ENCODE results near the gene SLC12A6. TPM values are rescaled to one million over a fixed set of nuclear protein-coding genes. Genes with fewer than 3 reads are reported as not detected.

SLC12A6 gene
- polyA plus RNA-seq, 1 experiment: 21.1 TPM

DNA sequence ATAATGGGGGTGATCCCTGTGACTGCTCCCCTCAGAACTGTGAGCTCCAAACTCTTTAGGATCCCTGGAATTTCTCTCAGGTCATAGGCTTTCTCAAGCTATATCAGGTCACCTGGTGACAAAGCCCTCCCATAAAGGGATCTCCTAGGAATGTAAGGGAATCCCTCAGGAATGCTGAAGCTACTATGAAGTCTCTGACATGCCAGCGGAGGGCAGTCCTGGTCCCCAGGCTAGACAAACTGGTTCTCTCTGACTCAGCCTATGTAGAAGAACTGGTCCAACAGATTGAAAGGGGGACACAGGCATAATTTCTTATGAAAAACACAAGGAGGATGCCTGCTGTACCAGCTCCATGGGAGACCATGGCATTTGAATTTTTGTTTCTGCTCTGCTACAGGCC is 22.7 kb upstream of the SLC12A6 start:
- POLR2A ChIA-PET: no interaction called here
- TF ChIP-seq, protein P1, sequence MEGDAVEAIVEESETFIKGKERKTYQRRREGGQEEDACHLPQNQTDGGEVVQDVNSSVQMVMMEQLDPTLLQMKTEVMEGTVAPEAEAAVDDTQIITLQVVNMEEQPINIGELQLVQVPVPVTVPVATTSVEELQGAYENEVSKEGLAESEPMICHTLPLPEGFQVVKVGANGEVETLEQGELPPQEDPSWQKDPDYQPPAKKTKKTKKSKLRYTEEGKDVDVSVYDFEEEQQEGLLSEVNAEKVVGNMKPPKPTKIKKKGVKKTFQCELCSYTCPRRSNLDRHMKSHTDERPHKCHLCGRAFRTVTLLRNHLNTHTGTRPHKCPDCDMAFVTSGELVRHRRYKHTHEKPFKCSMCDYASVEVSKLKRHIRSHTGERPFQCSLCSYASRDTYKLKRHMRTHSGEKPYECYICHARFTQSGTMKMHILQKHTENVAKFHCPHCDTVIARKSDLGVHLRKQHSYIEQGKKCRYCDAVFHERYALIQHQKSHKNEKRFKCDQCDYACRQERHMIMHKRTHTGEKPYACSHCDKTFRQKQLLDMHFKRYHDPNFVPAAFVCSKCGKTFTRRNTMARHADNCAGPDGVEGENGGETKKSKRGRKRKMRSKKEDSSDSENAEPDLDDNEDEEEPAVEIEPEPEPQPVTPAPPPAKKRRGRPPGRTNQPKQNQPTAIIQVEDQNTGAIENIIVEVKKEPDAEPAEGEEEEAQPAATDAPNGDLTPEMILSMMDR (IDR thresholded peaks at IDR 0.05; ENCODE audit: insufficient read depth, low read depth, low read length): no peak
- Histone ChIP-seq H3K4me3 (ENCODE audit: low read depth, low read length) (no peak overlapping the region), H3K27me3 (ENCODE audit: control insufficient read depth, insufficient read depth, low read length) (no peaks in the 10 kb centered on the region), H3K36me3 (ENCODE audit: control insufficient read depth, insufficient read depth, low read length) (peaks cover 23% of the 10 kb centered on the region)
- CTCF ChIA-PET: interaction anchor here (1.1 to 2.5 kb wide), 5 partner anchors 8 to 250 kb away, joined by 3 to 15 read pairs (median 5); partner anchors contain the start of genes KATNBL1, NOP10 and NUTM1
- no peak for DNase-seq (ENCODE audit: low read depth)

DNA sequence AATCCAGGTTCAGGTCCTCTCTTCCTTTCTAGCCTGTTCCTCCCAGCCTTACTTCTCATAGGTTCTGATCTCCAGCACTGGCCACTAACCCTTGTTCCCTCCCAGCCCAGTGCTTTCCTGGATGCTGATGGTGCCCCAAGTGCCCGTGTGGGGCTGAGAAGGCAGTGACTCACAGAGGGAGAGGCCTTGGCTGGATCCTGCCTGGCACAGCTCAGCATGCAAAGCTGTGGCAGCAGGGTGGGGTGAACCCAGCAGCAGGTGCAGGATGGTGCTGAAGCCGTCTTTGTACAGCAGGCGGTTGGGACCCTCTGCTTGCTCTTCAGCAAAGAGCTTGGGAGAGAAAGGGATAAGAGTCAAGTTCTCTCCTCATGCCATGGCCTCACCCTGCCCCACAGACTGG is 21.8 kb upstream of the SLC12A6 start:
- no peaks in the 10 kb centered on the region for H3K27me3 ChIP-seq (ENCODE audit: control insufficient read depth, insufficient read depth, low read length)
- H3K36me3 ChIP-seq (ENCODE audit: control insufficient read depth, insufficient read depth, low read length): peaks cover 23% of the 10 kb centered on the region
- TF ChIP-seq, protein P1 (IDR thresholded peaks at IDR 0.05; ENCODE audit: insufficient read depth, low read depth, low read length): no peak
- no peak for DNase-seq (ENCODE audit: low read depth)
- ChIA-PET POLR2A (no interaction called here), CTCF (interaction anchor here (1.0 to 2.5 kb wide), 4 partner anchors 9 to 249 kb away, joined by 3 to 15 read pairs (median 4); partner anchors contain the start of genes NOP10 and NUTM1)
- no peak overlapping the region for H3K4me3 ChIP-seq (ENCODE audit: low read depth, low read length)

DNA sequence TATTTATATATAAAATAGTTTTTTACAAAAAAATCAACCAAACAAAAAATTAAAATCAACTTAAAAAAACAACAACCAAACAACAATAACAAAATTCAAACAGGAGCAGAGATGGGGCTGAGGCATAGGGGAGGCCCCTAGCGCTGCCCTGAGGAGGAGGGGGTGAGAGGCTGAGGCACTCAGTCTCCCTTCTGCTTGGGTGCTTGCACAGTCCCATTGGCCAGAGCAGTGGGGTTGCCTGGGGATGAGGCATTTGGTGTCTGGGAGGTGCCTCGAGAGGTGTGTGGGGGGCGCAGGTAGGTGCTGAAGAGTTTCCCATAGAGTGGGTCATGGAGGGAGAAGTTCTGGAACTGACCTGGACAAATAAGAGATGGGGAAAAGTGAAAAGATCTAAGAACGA is 21.4 kb upstream of the SLC12A6 start:
- Histone ChIP-seq H3K36me3 (ENCODE audit: control insufficient read depth, insufficient read depth, low read length) (peaks cover 20% of the 10 kb centered on the region), H3K27me3 (ENCODE audit: control insufficient read depth, insufficient read depth, low read length) (no peaks in the 10 kb centered on the region), H3K4me3 (ENCODE audit: low read depth, low read length) (no peak overlapping the region)
- TF ChIP-seq, protein P1 (IDR thresholded peaks at IDR 0.05; ENCODE audit: insufficient read depth, low read depth, low read length): no peak
- CTCF ChIA-PET: interaction anchor here (1.0 to 3.5 kb wide), 5 partner anchors 9 to 249 kb away, joined by 3 to 11 read pairs (median 4); partner anchors contain the start of genes LPCAT4, NOP10 and NUTM1
- POLR2A ChIA-PET: no interaction called here
- DNase-seq (ENCODE audit: low read depth): no peak

DNA sequence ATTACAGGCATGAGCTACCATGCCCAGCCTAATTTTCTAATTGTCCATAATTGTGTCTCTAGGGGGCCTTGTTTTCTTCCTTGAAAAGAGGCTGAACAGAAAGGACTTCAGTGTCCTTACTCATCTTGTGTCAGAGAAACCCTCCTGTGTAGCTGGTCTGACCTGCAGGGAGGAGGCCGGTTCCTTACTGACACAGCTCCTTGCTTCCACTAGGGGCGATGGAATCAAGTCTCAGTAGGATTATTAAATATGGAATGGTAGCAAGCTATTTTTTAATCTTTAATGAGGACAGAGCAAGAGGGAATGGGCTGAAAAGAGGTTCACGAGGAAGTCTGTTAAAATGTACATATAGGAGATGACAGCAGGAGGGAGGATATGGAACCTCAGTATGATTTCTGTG is 20.8 kb upstream of the SLC12A6 start:
- no peak for DNase-seq (ENCODE audit: low read depth)
- POLR2A ChIA-PET: no interaction called here

GRCh38 chr15:34357653-34358052 is 20.1 kb upstream of the SLC12A6 start:
- DNase-seq (ENCODE audit: low read depth): no peak
- ChIA-PET POLR2A (no interaction called here), CTCF (interaction anchor here (0.9 to 3.5 kb wide), 4 partner anchors 10 to 119 kb away, joined by 3 to 11 read pairs (median 8); partner anchors contain the start of genes LPCAT4, NOP10 and NUTM1)
- Histone ChIP-seq H3K27me3 (ENCODE audit: control insufficient read depth, insufficient read depth, low read length) (no peaks in the 10 kb centered on the region), H3K36me3 (ENCODE audit: control insufficient read depth, insufficient read depth, low read length) (peaks cover 18% of the 10 kb centered on the region), H3K4me3 (ENCODE audit: low read depth, low read length) (no peak overlapping the region)
- TF ChIP-seq, protein P1 (IDR thresholded peaks at IDR 0.05; ENCODE audit: insufficient read depth, low read depth, low read length): no peak

More for the DNA sequence above, 20.8 kb upstream of the SLC12A6 start:
- TF ChIP-seq, protein P1 (IDR thresholded peaks at IDR 0.05; ENCODE audit: insufficient read depth, low read depth, low read length): peak; percentile 13; the same call in 1 of the 2 replicates
- no peak overlapping the region for H3K4me3 ChIP-seq (ENCODE audit: low read depth, low read length)
- no peaks in the 10 kb centered on the region for H3K27me3 ChIP-seq (ENCODE audit: control insufficient read depth, insufficient read depth, low read length)
- CTCF ChIA-PET: interaction anchor here (0.9 to 3.5 kb wide), 4 partner anchors 9 to 119 kb away, joined by 3 to 11 read pairs (median 8); partner anchors contain the start of genes LPCAT4, NOP10 and NUTM1
- H3K36me3 ChIP-seq (ENCODE audit: control insufficient read depth, insufficient read depth, low read length): peaks cover 19% of the 10 kb centered on the region
